Cardiac muscle cell (in vitro differentiated cells and primary cell): ENCODE results near the gene SLC2A1. TPM values are rescaled to one million over a fixed set of nuclear protein-coding genes. Genes with fewer than 3 reads are reported as not detected.

ENCODE experiments used
- DNase-seq, 2 donors: peaks; one replicate each; pipeline versions ENCODE4 v3.0.0 to v3.0.0-alpha.2; 2010 to 2017; ENCODE audit warnings: low read depth in 1 of 2, low spot score in 1 of 2
- H3K27ac ChIP-seq: fragments of 200-600 bp; sonication (generic); 2 replicates; pipeline ENCODE4 v1.5.1; 2016
- H3K27me3 ChIP-seq: fragments of 200-600 bp; sonication (generic); 2 replicates; pipeline ENCODE4 v1.6.0; 2016; ENCODE audit warnings: control low read depth
- H3K36me3 ChIP-seq: fragments of 200-600 bp; sonication (generic); 2 replicates; pipeline ENCODE4 v1.5.1; 2016; ENCODE audit warnings: control low read depth
- H3K4me1 ChIP-seq: fragments of 200-600 bp; sonication (generic); 2 replicates; pipeline ENCODE4 v1.8.1; 2017; ENCODE audit warnings: low read depth, mild to moderate bottlenecking, mixed run types
- H3K4me3 ChIP-seq: fragments of 200-600 bp; sonication (generic); 2 replicates; pipeline ENCODE4 v1.5.1; 2016; ENCODE audit warnings: mild to moderate bottlenecking
- H3K9me3 ChIP-seq: fragments of 200-600 bp; sonication (generic); 2 replicates; pipeline ENCODE4 v1.5.1; 2017; ENCODE audit warnings: low read depth, mild to moderate bottlenecking, control low read depth
- CTCF ChIP-seq: IDR thresholded peaks from 2 replicates; pipeline ENCODE4 v1.5.1; 2012; ENCODE audit warnings: low read depth, mild to moderate bottlenecking, low read length
- polyA plus RNA-seq: library from polyadenylated mRNA; unstranded; fragments of >200 nt; fragmentation: Nextera tagmentation; extraction: Ambion mirVana; gene quantifications from 2 replicates; pipeline ENCODE4 v1.2.1, GENCODE V29; 2016
- total RNA-seq: library from RNA; depleted of rRNA; stranded (reverse); fragments of >200 nt; gene quantifications from 2 replicates; pipeline ENCODE4 v1.2.3, GENCODE V29; 2016

The SLC2A1 gene
- total and polyA plus RNA-seq, 2 experiments from 2014 or later = 243 to 714 TPM

GRCh38 chr1:42973799-42974198 lies 15.1 kb upstream of the SLC2A1 start:
- no peak for TF ChIP-seq CTCF
- Histone ChIP-seq H3K27ac (peak overlapping the region; percentile 76), H3K36me3 (no peaks in the 10 kb centered on the region)

GRCh38 chr1:42973286-42973685 lies 14.6 kb upstream of the SLC2A1 start:
- no peak for DNase-seq
- H3K27ac ChIP-seq = peak overlapping the region; percentile 76
- H3K9me3 ChIP-seq = no peaks in the 10 kb centered on the region
- no peaks in the 10 kb centered on the region for H3K27me3 ChIP-seq
- no peak for TF ChIP-seq CTCF
- H3K36me3 ChIP-seq = no peaks in the 10 kb centered on the region
- peaks cover 7% of the 10 kb centered on the region for H3K4me1 ChIP-seq
- no peak overlapping the region for H3K4me3 ChIP-seq

More at GRCh38 chr1:42973799-42974198, 15.1 kb upstream of the SLC2A1 start:
- H3K27me3 ChIP-seq = no peaks in the 10 kb centered on the region
- peaks cover 7% of the 10 kb centered on the region for H3K4me1 ChIP-seq
- H3K4me3 ChIP-seq = no peak overlapping the region
- DNase-seq = no peak
- H3K9me3 ChIP-seq = no peaks in the 10 kb centered on the region

GRCh38 chr1:42971841-42972291 lies 13.2 kb upstream of the SLC2A1 start:
- Histone ChIP-seq H3K27me3 (no peaks in the 10 kb centered on the region), H3K27ac (no peak overlapping the region), H3K4me3 (no peak overlapping the region), H3K4me1 (peaks cover 7% of the 10 kb centered on the region), H3K9me3 (no peaks in the 10 kb centered on the region), H3K36me3 (no peaks in the 10 kb centered on the region)
- DNase-seq = peak in 1 of 2 donors; percentile 83
- TF ChIP-seq CTCF = no peak

GRCh38 chr1:42970143-42970542 lies 11.5 kb upstream of the SLC2A1 start:
- H3K9me3 ChIP-seq = no peaks in the 10 kb centered on the region

GRCh38 chr1:42968654-42969053 lies 10.0 kb upstream of the SLC2A1 start:
- TF ChIP-seq CTCF = no peak
- Histone ChIP-seq H3K27ac (no peak overlapping the region), H3K36me3 (no peaks in the 10 kb centered on the region), H3K4me1 (peaks cover 18% of the 10 kb centered on the region), H3K9me3 (no peaks in the 10 kb centered on the region), H3K27me3 (no peaks in the 10 kb centered on the region), H3K4me3 (no peak overlapping the region)
- no peak for DNase-seq

More at GRCh38 chr1:42970143-42970542, 11.5 kb upstream of the SLC2A1 start:
- TF ChIP-seq CTCF = no peak
- H3K27ac ChIP-seq = no peak overlapping the region
- no peaks in the 10 kb centered on the region for H3K36me3 ChIP-seq
- H3K4me1 ChIP-seq = peaks cover 12% of the 10 kb centered on the region
- no peak for DNase-seq
- no peaks in the 10 kb centered on the region for H3K27me3 ChIP-seq
- H3K4me3 ChIP-seq = no peak overlapping the region
